Hematopoietic multipotent progenitor cell treated with erythropoietin and hydrocortisone succinate and interleukin-3 and kit ligand, for 17 days (in vitro differentiated cells): ENCODE results near the gene KAZALD1.

ENCODE experiments used
- DNase-seq: peaks from one replicate; pipeline ENCODE4 v3.0.0-alpha.2; 2015; ENCODE audit warnings: low spot score

KAZALD1 gene

GRCh38 chr10:101067356-101068083 is 5.7 kb downstream of the KAZALD1 start:
- DNase-seq = peak; percentile 87

GRCh38 chr10:101069441-101069840 is 7.7 kb downstream of the KAZALD1 start:
- no peak for DNase-seq

- DNase-seq = no peak
These were observed 8.3 kb downstream of the KAZALD1 start for GRCh38 chr10:101070098-101070497.

- DNase-seq = no peak
These were observed 9.6 kb downstream of the KAZALD1 start for GRCh38 chr10:101071267-101071884.

GRCh38 chr10:101071885-101072433 is 10.2 kb downstream of the KAZALD1 start:
- no peak for DNase-seq

- no peak for DNase-seq
These were observed 11.1 kb downstream of the KAZALD1 start for GRCh38 chr10:101072923-101073322.

- DNase-seq = no peak
These were observed 11.8 kb downstream of the KAZALD1 start for GRCh38 chr10:101073631-101074030.

- no peak for DNase-seq
These were observed 14.0 kb downstream of the KAZALD1 start for GRCh38 chr10:101075775-101076174.

- no peak for DNase-seq
These were observed 14.8 kb downstream of the KAZALD1 start for GRCh38 chr10:101076630-101077029.

GRCh38 chr10:101079874-101080273 is 18.1 kb downstream of the KAZALD1 start:
- DNase-seq = no peak

- no peak for DNase-seq
These were observed 19.4 kb downstream of the KAZALD1 start for GRCh38 chr10:101080933-101081931.

- no peak for DNase-seq
These were observed 24.1 kb downstream of the KAZALD1 start for GRCh38 chr10:101085846-101086245.

GRCh38 chr10:101087376-101087775 is 25.6 kb downstream of the KAZALD1 start:
- DNase-seq = no peak

GRCh38 chr10:101087965-101088364 is 26.2 kb downstream of the KAZALD1 start:
- no peak for DNase-seq

- no peak for DNase-seq
These were observed 27.9 kb downstream of the KAZALD1 start for GRCh38 chr10:101089520-101090299.

GRCh38 chr10:101090597-101090996 is 28.8 kb downstream of the KAZALD1 start:
- no peak for DNase-seq

- DNase-seq = no peak
These were observed 29.9 kb downstream of the KAZALD1 start for GRCh38 chr10:101091546-101092290.

GRCh38 chr10:101092881-101093354 is 31.1 kb downstream of the KAZALD1 start:
- DNase-seq = no peak

GRCh38 chr10:101094121-101094879 is 32.5 kb downstream of the KAZALD1 start:
- no peak for DNase-seq

- no peak for DNase-seq
These were observed 33.2 kb downstream of the KAZALD1 start for GRCh38 chr10:101095004-101095403.
